Suprapubic skin (tissue), 4 donors: ENCODE data around the gene WWOX.

ENCODE experiments used
- CTCF ChIP-seq, 2 donors: fragments of 200-600 bp in 1 of 2; fragments of 450-650 bp in 1 of 2; sonication (generic) in 1 of 2; IDR thresholded peaks; one replicate each; pipeline ENCODE4 v1.5.1; 2016 to 2019; ENCODE audit warnings: antibody characterized with exemption in 2 of 2, mild to moderate bottlenecking in 1 of 2, moderate library complexity in 1 of 2
- EP300 ChIP-seq: sonication (generic); formaldehyde crosslinking; IDR thresholded peaks from one replicate; pipeline ENCODE4 v1.6.1; 2017; ENCODE audit warnings: antibody characterized with exemption
- POLR2A ChIP-seq, 2 donors: fragments of 450-650 bp; IDR thresholded peaks; one replicate each; pipeline ENCODE4 v1.6.1; 2017; ENCODE audit warnings: antibody characterized with exemption in 2 of 2, mild to moderate bottlenecking in 2 of 2, moderate library complexity in 2 of 2
- POLR2AphosphoS5 ChIP-seq, 3 donors: sonication (generic); formaldehyde crosslinking; IDR thresholded peaks; one replicate each; pipeline ENCODE4 v1.6.1; 2017; ENCODE audit warnings: antibody characterized with exemption in 3 of 3

- TF ChIP-seq POLR2AphosphoS5 (IDR thresholded peaks at IDR 0.05) (no peak), CTCF (IDR thresholded peaks at IDR 0.05) (no peak), POLR2A (IDR thresholded peaks at IDR 0.05) (no peak), EP300 (no peak)
These were observed 692.5 kb downstream of the WWOX start for GRCh38 chr16:78791926-78792325.
